Vagina (tissue), 2 donors: ENCODE measurements around the gene ATXN10. TPM values are rescaled to one million over a fixed set of nuclear protein-coding genes. Genes with fewer than 3 reads are reported as not detected.
"Not testable (repeated sequence)": the region's sequence is repeated elsewhere in the genome, so short reads cannot be mapped to it uniquely, and the experiment has no call there.

Experiments used
- DNase-seq, 2 donors: peaks; one replicate each; pipeline ENCODE4 v3.0.0-alpha.2; 2017; ENCODE audit errors: extremely low spot score in 2 of 2
- H3K27ac ChIP-seq: fragments of 200-600 bp; sonication (generic); one replicate; pipeline ENCODE4 v1.5.1; 2019
- H3K27me3 ChIP-seq: fragments of 200-600 bp; sonication (generic); one replicate; pipeline ENCODE4 v1.5.1; 2019
- H3K36me3 ChIP-seq, 2 donors: fragments of 200-600 bp; sonication (generic); one replicate each; pipeline ENCODE4 v1.5.1; 2017 to 2019
- H3K4me1 ChIP-seq: fragments of 200-600 bp; sonication (generic); one replicate; pipeline ENCODE4 v1.5.1; 2019
- H3K4me3 ChIP-seq, 2 donors: fragments of 200-600 bp; sonication (generic); 1 replicate in 1 of 2; 2 replicates in 1 of 2; pipeline ENCODE4 v1.5.1; 2016 to 2019
- H3K9me3 ChIP-seq: fragments of 200-600 bp; sonication (generic); one replicate; pipeline ENCODE4 v1.5.1; 2019
- CTCF ChIP-seq, 3 experiments: fragments of 450-650 bp in 2 of 3; fragments of 200-600 bp in 1 of 3; sonication (generic) in 1 of 3; IDR thresholded peaks; one replicate each; pipeline ENCODE4 v1.5.1; 2017 to 2019; ENCODE audit warnings: antibody characterized with exemption in 3 of 3, mild to moderate bottlenecking in 2 of 3, moderate library complexity in 2 of 3
- POLR2A ChIP-seq, 2 donors: fragments of 450-650 bp; IDR thresholded peaks; one replicate each; pipeline ENCODE4 v1.6.1; 2017; ENCODE audit warnings: antibody characterized with exemption in 2 of 2, mild to moderate bottlenecking in 2 of 2, moderate library complexity in 2 of 2
- POLR2AphosphoS5 ChIP-seq, 2 donors: sonication (generic); formaldehyde crosslinking; IDR thresholded peaks; one replicate each; pipeline ENCODE4 v1.9.0; 2017; ENCODE audit warnings: antibody characterized with exemption in 2 of 2, mild to moderate bottlenecking in 2 of 2, low read depth in 1 of 2; ENCODE audit not compliant: insufficient read depth in 1 of 2
- intact Hi-C: fragments of 100-400 bp; cut with DNase I; formaldehyde crosslinking; loops from one replicate; pipeline ENCODE4 v1.15.1; 2023
- total RNA-seq: library from RNA; depleted of rRNA; stranded (reverse); fragments of >200 nt; gene quantifications from one replicate; pipeline ENCODE4 v1.2.3, GENCODE V29; 2016

The ATXN10 gene
- total RNA-seq, 1 donor from 2014 or later: 116 TPM

GRCh38 chr22:45709060-45709739, 37.6 kb downstream of the ATXN10 start:
- H3K36me3 ChIP-seq: no peaks in the 10 kb centered on the region
- intact Hi-C loops: no loop called here

GRCh38 chr22:45709866-45710265, 38.2 kb downstream of the ATXN10 start:
- DNase-seq: no peak
- Histone ChIP-seq H3K9me3 (no peaks in the 10 kb centered on the region), H3K27me3 (no peaks in the 10 kb centered on the region), H3K36me3 (no peaks in the 10 kb centered on the region), H3K27ac (no peak overlapping the region), H3K4me1 (peaks cover 14% of the 10 kb centered on the region), H3K4me3 (no peak overlapping the region)
- intact Hi-C loops: no loop called here
- TF ChIP-seq CTCF (IDR thresholded peaks at IDR 0.05) (no peak), POLR2A (IDR thresholded peaks at IDR 0.05) (no peak), POLR2AphosphoS5 (IDR thresholded peaks at IDR 0.05; ENCODE audit: insufficient read depth in 1 of 2, low read depth in 1 of 2) (no peak)

More at GRCh38 chr22:45709060-45709739, 37.6 kb downstream of the ATXN10 start:
- no peaks in the 10 kb centered on the region for H3K9me3 ChIP-seq
- no peak overlapping the region for H3K4me3 ChIP-seq
- H3K27me3 ChIP-seq: no peaks in the 10 kb centered on the region
- H3K4me1 ChIP-seq: peaks cover 14% of the 10 kb centered on the region
- H3K27ac ChIP-seq: no peak overlapping the region
- TF ChIP-seq POLR2AphosphoS5 (IDR thresholded peaks at IDR 0.05; ENCODE audit: insufficient read depth in 1 of 2, low read depth in 1 of 2) (no peak), POLR2A (IDR thresholded peaks at IDR 0.05) (no peak), CTCF (IDR thresholded peaks at IDR 0.05) (no peak)
- DNase-seq: no peak

- H3K27ac ChIP-seq: no peak overlapping the region
- no peaks in the 10 kb centered on the region for H3K36me3 ChIP-seq
- peaks cover 14% of the 10 kb centered on the region for H3K4me1 ChIP-seq
- H3K4me3 ChIP-seq: no peak overlapping the region
- H3K27me3 ChIP-seq: no peaks in the 10 kb centered on the region
- no peak for DNase-seq
- intact Hi-C loops: no loop called here
- no peak for TF ChIP-seq POLR2A (IDR thresholded peaks at IDR 0.05)
- TF ChIP-seq CTCF (IDR thresholded peaks at IDR 0.05): no peak
- TF ChIP-seq POLR2AphosphoS5 (IDR thresholded peaks at IDR 0.05; ENCODE audit: insufficient read depth in 1 of 2, low read depth in 1 of 2): no peak
- no peaks in the 10 kb centered on the region for H3K9me3 ChIP-seq
Measured at GRCh38 chr22:45710469-45710868, 38.8 kb downstream of the ATXN10 start.

GRCh38 chr22:45714390-45714789, 42.8 kb downstream of the ATXN10 start:
- H3K9me3 ChIP-seq, DNase-seq, H3K36me3 ChIP-seq, H3K4me3 ChIP-seq, H3K4me1 ChIP-seq, intact Hi-C loops, H3K27ac ChIP-seq, H3K27me3 ChIP-seq: not testable (repeated sequence)

GRCh38 chr22:45717789-45718188, 46.2 kb downstream of the ATXN10 start:
- TF ChIP-seq POLR2A (IDR thresholded peaks at IDR 0.05): no peak
- TF ChIP-seq CTCF (IDR thresholded peaks at IDR 0.05): no peak
- TF ChIP-seq POLR2AphosphoS5 (IDR thresholded peaks at IDR 0.05; ENCODE audit: insufficient read depth in 1 of 2, low read depth in 1 of 2): no peak
- Histone ChIP-seq H3K27ac (no peak overlapping the region), H3K4me1 (peaks cover 5% of the 10 kb centered on the region), H3K4me3 (no peak overlapping the region), H3K9me3 (no peaks in the 10 kb centered on the region), H3K27me3 (no peaks in the 10 kb centered on the region), H3K36me3 (peaks cover 0 to 35% of the 10 kb centered on the region in 2 donors)
- intact Hi-C loops: no loop called here
- no peak for DNase-seq
